HG03571 (cell line): ENCODE measurements around the gene HMOX2.

Experiments used
- ATAC-seq: cut with Tn5 transposase; IDR thresholded peaks from one replicate; pipeline ENCODE4 v1.9.1; 2021; ENCODE audit not compliant: unreplicated experiment

Gene HMOX2

GRCh38 chr16:4520913-4521312 lies 44.7 kb downstream of the HMOX2 start:
- ATAC-seq, result no peak

- no peak for ATAC-seq
Observed at GRCh38 chr16:4522051-4522581, 45.9 kb downstream of the HMOX2 start.

DNA sequence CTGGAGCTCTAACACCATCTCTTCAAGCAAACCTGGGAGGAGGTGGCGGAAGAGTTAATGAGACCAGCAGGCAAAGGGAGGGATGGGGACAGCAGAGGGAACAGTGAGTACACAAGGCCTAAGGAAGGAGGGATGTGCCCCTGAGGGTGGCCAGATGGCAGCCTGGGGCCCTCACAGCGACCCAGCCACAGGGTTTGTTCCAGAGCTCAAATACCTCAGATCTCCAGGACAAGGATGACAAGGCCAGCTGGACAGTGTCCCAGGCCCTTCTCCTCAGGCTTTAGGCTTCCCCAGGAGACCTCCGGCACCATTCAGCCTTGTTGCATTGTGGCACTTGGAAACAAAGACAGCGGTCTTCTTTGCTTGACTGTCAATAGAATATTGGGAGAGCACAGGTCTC lies 47.5 kb downstream of the HMOX2 start:
- no peak for ATAC-seq

DNA sequence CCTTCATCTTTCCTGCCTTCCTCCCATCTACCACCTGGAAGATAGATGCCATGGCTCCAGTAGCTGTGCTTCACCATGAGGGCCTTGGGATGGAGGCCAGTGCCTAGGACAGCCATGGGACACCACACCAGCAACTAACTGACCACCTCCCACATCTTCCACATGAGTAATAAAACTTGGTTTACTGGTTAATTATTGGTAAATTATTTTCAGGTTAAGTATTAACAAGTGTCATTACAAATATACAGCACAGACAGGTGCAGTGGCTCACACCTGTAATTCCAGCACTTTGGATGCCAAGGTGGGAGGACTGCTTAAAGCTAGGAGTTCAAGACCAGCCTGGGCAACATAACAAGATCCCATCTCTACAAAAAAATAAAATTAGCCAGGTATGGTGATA lies 48.4 kb downstream of the HMOX2 start:
- ATAC-seq, result no peak

DNA sequence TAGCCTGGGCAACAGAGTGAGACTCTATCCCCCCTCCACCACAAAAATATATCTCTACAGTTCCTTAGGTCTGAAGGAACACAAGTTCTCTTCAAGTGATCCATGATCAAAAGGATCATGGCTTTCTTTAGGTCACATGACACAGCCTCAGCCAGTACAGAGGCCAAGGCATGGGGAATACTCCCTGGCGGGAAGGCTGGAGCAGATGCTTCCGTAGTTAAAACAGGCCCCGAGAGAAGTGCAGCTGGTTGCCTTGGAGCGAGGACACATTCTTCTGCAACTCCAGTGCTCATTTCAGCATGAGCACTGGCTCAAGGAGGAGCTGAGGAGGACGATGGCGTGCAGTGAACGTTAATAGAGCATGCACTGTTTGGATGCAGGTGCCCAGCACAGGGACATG lies 48.9 kb downstream of the HMOX2 start:
- no peak for ATAC-seq

DNA sequence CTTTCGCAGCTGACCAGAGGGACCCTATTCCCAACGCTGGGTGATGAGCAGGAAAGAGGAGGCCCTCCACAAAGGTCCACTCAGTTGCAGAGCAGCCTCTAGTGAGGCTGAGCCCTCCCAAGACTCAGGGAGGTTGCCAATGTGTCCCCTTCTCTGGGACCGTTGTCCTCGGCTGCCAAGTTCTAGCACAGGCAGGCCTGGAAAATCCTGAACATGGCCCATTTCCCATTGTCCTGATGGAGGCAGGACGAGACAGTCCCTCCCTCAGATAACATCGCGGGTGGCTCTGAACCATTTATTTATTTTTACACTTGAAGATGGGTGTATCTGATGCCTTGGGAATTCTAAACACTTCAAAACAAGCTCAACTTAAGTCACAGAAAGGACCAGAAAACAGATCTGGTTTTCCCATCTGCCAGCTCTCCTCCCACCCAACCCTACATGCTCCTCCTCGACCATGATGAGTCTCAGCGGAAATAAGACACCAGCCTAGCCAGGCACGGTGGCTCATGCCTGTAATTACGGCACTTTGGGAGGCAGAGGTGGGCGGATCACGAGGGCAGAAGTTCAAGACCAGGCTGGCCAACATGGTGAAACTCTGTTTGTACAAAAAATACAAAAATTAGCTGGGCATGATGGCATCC lies 49.6 kb downstream of the HMOX2 start:
- no peak for ATAC-seq

GRCh38 chr16:4529085-4530060 lies 53.2 kb downstream of the HMOX2 start:
- no peak for ATAC-seq

GRCh38 chr16:4531811-4532210 lies 55.6 kb downstream of the HMOX2 start:
- no peak for ATAC-seq

DNA sequence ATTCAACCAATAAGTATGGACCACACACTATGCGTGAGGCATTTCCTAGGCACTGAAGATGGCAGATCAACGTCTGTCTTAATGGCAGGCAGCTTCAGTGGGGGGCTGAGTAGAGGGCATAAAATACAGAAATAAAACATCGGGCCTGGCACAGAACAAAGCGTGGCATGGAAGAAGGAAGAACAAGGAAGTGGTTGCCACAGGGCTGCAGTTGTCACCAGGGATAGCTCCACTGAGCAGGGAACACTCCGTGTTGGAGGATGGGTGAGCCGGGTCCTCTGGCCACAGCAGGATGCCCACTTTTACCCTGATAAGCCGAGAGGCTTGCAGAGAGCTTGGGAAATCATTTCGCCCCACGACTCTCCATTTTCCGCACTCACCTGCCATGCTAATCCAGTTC lies 56.0 kb downstream of the HMOX2 start:
- no peak for ATAC-seq

DNA sequence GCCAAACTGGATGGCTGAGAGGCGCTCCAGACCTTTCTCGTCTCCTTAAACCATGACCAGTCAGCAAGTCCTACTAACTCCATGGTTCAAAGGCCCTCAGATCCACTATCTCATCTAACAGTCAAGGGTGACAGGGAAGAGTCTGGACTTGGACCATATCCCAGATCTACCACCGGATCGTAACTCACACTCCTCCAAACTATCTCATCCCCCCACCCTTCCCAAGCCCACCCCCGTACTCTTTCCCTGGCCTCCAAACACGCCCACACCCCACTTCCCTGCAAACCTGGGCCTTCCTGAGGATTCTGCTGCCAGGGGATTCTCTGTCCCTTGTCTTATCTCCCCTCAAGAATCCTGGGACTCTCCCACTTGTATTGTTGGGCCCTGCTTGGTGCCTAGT lies 57.3 kb downstream of the HMOX2 start:
- ATAC-seq, result no peak

- ATAC-seq, result no peak
Observed at GRCh38 chr16:4534151-4534790, 58.1 kb downstream of the HMOX2 start.

GRCh38 chr16:4535627-4536108 lies 59.5 kb downstream of the HMOX2 start:
- ATAC-seq, result no peak

- ATAC-seq, result no peak
Observed at GRCh38 chr16:4536391-4537106, 60.4 kb downstream of the HMOX2 start.

DNA sequence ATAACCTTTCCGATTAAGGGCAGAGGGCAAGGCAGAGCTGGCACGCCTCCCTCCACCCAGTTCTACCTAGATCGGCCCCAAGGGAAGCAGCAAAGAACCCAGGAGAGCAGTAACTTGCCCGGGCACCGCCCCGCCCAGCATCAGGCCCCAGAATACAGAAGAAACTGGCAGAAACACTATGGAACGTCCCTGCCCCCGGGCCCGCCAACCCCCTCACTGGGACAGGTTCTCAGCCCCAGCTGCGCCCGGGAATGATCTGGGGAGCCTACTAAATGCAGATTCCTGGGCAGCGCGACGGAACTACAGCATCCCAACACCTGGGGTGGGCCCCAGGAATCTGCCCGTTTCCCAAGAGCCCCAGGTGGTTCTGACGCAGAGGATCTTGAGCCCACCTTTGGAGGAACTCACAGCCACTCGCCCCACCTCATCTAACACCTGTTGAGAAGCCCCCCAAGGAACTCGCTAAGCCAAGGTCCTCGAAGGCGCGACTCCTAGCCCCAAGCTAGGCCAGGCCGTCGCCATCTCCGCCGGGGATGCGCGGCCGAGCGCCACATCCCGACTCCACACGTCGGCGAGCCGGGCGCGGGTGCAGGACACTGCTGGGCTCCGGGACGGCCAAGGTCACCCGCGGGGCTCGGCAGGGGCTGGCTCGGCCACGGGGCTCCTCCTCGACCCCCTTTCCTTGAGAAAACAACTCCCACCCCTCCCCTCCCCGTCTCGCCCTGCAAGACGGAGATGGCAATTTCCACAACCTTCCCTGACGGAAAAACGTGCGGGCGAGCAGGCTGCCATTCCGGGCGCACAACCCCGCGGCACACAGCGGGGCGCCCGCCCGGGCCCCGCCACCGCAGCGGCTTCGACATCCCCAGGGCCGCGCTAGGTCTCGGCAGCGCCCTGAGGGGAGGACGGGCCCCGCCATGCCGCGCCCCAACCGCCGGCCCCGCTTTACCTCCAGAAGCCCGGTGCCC lies 61.5 kb downstream of the HMOX2 start:
- peak; percentile 31 for ATAC-seq

DNA sequence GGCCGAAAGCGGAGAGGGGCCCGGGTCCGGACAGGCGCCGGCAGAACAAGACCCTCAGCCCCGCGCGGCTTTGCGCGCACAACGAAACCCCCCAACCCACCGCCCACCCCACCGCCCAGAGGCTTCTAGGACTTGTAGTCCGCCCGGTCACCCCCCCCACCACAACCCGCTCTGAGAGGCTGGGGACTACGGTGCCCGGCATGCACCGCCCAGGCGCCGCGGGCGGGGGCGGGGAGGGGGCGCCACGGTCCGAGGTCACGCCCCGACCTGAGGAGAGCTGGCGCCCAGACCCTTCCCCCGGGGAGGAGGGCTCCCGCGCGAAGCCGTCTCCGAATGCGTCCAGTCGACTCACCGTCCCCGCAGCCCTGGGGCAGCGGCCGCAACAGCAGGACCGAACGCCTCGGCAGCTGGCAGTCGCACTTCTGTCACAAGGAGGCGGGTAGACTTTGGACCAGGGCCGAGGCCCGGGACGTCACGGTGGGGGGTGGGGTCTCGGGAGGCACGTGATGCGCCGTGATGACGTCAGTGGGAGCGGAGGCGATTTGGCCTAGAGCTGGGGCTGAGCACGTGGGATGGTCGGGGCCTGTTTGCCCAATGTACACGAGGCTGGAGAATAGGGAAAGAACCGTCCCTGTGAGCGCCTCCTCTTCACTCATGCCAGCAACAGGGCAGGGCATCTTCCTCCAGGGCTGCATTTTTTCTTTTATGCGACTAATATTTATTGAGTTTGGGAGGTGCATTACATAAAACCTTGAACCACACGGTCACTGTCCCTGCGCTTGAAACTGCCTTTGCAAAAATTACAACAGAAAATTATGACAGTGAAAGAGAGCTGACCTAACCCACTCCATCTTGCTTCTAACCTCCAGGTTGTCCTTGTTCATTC lies 62.4 kb downstream of the HMOX2 start, which contains the start of gene CDIP1:
TSS of gene CDIP1 (minus strand) at position 424 of the 886 bp plus-strand sequence. CDS start 24,643 bp downstream, outside the sequence.
- peak; percentile 63 for ATAC-seq

- no peak for ATAC-seq
Observed at GRCh38 chr16:4539716-4540284, 63.6 kb downstream of the HMOX2 start.

DNA sequence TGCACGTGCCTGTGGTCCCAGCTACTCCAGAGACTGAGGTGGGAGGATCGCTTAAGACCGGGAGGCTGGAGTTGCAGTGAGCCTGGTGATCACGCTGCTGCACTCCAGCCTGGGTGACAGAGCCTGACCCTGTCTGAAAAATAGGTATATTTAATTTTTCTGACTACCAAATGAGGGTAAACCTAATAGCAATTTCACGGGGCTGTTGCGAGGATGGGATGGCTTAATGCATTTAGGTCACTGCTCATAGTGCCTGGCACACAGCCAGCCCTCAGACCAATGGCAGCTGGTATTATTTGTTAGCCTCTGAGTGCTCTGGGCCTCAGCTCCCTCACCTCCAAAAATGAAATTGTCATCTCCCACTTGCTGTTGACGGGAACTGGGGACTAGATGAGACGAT lies 68.3 kb downstream of the HMOX2 start:
- ATAC-seq, result no peak

GRCh38 chr16:4548124-4548523 lies 71.9 kb downstream of the HMOX2 start:
- no peak for ATAC-seq
